K562 (cell line): ENCODE measurements around the gene EFCAB9. TPM values are rescaled to one million over a fixed set of nuclear protein-coding genes. Genes with fewer than 3 reads are reported as not detected.

Experiments
- BRF1 ChIP-seq: IDR thresholded peaks from 3 replicates; pipeline ENCODE4 v1.6.1; 2011; ENCODE audit warnings: borderline replicate concordance, mild to moderate bottlenecking; ENCODE audit not compliant: insufficient read length; ENCODE audit errors: extremely low read depth
- CHD1 ChIP-seq: fragments of 200-600 bp; sonication (generic); IDR thresholded peaks from one replicate; pipeline ENCODE4 v1.6.1; 2012; ENCODE audit warnings: mild to moderate bottlenecking, moderate library complexity, low read length, inconsistent platforms
- DNMT1 ChIP-seq: fragments of 450-650 bp; IDR thresholded peaks from 2 replicates; pipeline ENCODE4 v1.6.1; 2016; ENCODE audit warnings: antibody characterized with exemption, mild to moderate bottlenecking
- ELF1 ChIP-seq: fragments of 200-800 bp; sonication (Bioruptor generic); IDR thresholded peaks from 2 replicates; pipeline ENCODE4 v1.6.1; 2016; ENCODE audit warnings: missing genetic modification characterization, missing compliant biosample characterization
- EZH2 ChIP-seq: IDR thresholded peaks from 2 replicates; pipeline ENCODE4 v1.6.1; 2012; ENCODE audit warnings: low read depth, mild to moderate bottlenecking, inconsistent platforms, low read length, borderline replicate concordance
- FUS ChIP-seq: fragments of 200-400 bp; formaldehyde crosslinking; optimal IDR thresholded peaks from 2 replicates; pipeline ENCODE3; 2017; ENCODE audit warnings: low read depth, low read length
- HDAC2 ChIP-seq: fragments of 450-650 bp; IDR thresholded peaks from 2 replicates; pipeline ENCODE4 v1.6.1; 2016; ENCODE audit warnings: mild to moderate bottlenecking
- HNRNPH1 ChIP-seq: fragments of 200-400 bp; formaldehyde crosslinking; optimal IDR thresholded peaks from 2 replicates; pipeline ENCODE3; 2017; ENCODE audit warnings: low read depth, mild to moderate bottlenecking, low read length, moderate library complexity
- HSF4 ChIP-seq: fragments of 250-450 bp; sonication (Bioruptor Pico); IDR thresholded peaks from 2 replicates; pipeline ENCODE4 v2.1.2; 2022; ENCODE audit warnings: mild to moderate bottlenecking, moderate library complexity, borderline replicate concordance
- JUND ChIP-seq, 2 experiments: IDR thresholded peaks; 2 replicates in 1 of 2; 3 replicates in 1 of 2; pipeline ENCODE4 v1.6.1; 2011; ENCODE audit warnings: borderline replicate concordance in 2 of 2, low read depth in 2 of 2, low read length in 2 of 2, improper control_type of control experiment in 1 of 2, missing biosample characterization in 1 of 2, missing genetic modification characterization in 1 of 2, missing genetic modification reagents in 1 of 2
- NCOR1 ChIP-seq: fragments of 450-650 bp; IDR thresholded peaks from 2 replicates; pipeline ENCODE4 v1.6.1; 2016; ENCODE audit warnings: mild to moderate bottlenecking, moderate library complexity
- RFX5 ChIP-seq: IDR thresholded peaks from 2 replicates; pipeline ENCODE4 v1.6.1; 2011; ENCODE audit warnings: low read depth, mild to moderate bottlenecking, improper control_type of control experiment, low read length
- TFAM ChIP-seq: fragments of 250-450 bp; sonication (Bioruptor Pico); conservative IDR thresholded peaks from 2 replicates; pipeline ENCODE4 v1.5.0; 2021; ENCODE audit warnings: mild to moderate bottlenecking, moderate library complexity
- ZFX ChIP-seq: sonication (generic); formaldehyde crosslinking; IDR thresholded peaks from 2 replicates; pipeline ENCODE4 v1.8.0; 2022; ENCODE audit warnings: mild to moderate bottlenecking, missing genetic modification reagents, moderate library complexity
- ZNF24 ChIP-seq: fragments of 450-650 bp; IDR thresholded peaks from 2 replicates; pipeline ENCODE4 v1.6.1; 2016
- ZNF561 ChIP-seq: fragments of 450-650 bp; formaldehyde crosslinking; conservative IDR thresholded peaks from 2 replicates; pipeline ENCODE4 v1.4.0; 2020; ENCODE audit warnings: mild to moderate bottlenecking, moderate library complexity
- ZNF707 ChIP-seq: fragments of 250-450 bp; sonication (Bioruptor Pico); conservative IDR thresholded peaks from 2 replicates; pipeline ENCODE4 v1.8.0; 2022; ENCODE audit warnings: inconsistent platforms, mild to moderate bottlenecking, moderate library complexity
- ZNF830 ChIP-seq: fragments of 250-450 bp; sonication (Bioruptor Pico); IDR thresholded peaks from 2 replicates; pipeline ENCODE4 v1.5.0; 2021; ENCODE audit warnings: mild to moderate bottlenecking
- polyA plus RNA-seq, 8 experiments: library from polyadenylated mRNA; depleted of rRNA in 4 of 8; stranded (reverse) in 5 of 8; unstranded in 3 of 8; fragments of >200 nt; fragmentation: Nextera tagmentation in 2 of 8; fragmentation: Illumina TruSeq in 1 of 8; extraction: Ambion mirVana in 2 of 8; extraction: Trizol in 1 of 8; gene quantifications; 2 replicates each; pipeline versions ENCODE4 v1.2.1 to v1.2.3, GENCODE V29; 2011 to 2014; ENCODE audit warnings: inconsistent platforms in 1 of 8, missing spikeins in 1 of 8
- total RNA-seq, 7 experiments: library from RNA; depleted of rRNA in 6 of 7; stranded (reverse); fragments of >200 nt in 6 of 7; fragmentation: Illumina TruSeq in 2 of 7; extraction: Trizol in 2 of 7; gene quantifications; 2 replicates each; pipeline versions ENCODE4 v1.2.1 to v1.2.3, GENCODE V29; 2011 to 2021; ENCODE audit warnings: low replicate concordance in 1 of 7
- TF ChIP-seq, protein P1 (sequence below): fragments of 450-650 bp; formaldehyde crosslinking; IDR thresholded peaks from 2 replicates; pipeline ENCODE4 v1.4.0; 2020; ENCODE audit warnings: mild to moderate bottlenecking, moderate library complexity
- TF ChIP-seq, protein P2 (sequence below): fragments of 200-400 bp; formaldehyde crosslinking; IDR thresholded peaks from 2 replicates; pipeline ENCODE4 v1.6.1; 2017; ENCODE audit warnings: mild to moderate bottlenecking, low read depth, low read length, moderate library complexity
- TF ChIP-seq, protein P3 (sequence below): IDR thresholded peaks from 2 replicates; pipeline ENCODE4 v1.6.1; 2011; ENCODE audit not compliant: insufficient read length; ENCODE audit errors: extremely low read depth
- TF ChIP-seq, protein P4 (sequence below): fragments of 450-650 bp; formaldehyde crosslinking; IDR thresholded peaks from 2 replicates; pipeline ENCODE4 v1.4.0; 2022; ENCODE audit warnings: missing genetic modification characterization

EFCAB9 gene
- total and polyA plus RNA-seq, 9 of the 15 experiments (the other 6 are each of a cell fraction or from before 2014, with no cell fraction given) = not detected

DNA sequence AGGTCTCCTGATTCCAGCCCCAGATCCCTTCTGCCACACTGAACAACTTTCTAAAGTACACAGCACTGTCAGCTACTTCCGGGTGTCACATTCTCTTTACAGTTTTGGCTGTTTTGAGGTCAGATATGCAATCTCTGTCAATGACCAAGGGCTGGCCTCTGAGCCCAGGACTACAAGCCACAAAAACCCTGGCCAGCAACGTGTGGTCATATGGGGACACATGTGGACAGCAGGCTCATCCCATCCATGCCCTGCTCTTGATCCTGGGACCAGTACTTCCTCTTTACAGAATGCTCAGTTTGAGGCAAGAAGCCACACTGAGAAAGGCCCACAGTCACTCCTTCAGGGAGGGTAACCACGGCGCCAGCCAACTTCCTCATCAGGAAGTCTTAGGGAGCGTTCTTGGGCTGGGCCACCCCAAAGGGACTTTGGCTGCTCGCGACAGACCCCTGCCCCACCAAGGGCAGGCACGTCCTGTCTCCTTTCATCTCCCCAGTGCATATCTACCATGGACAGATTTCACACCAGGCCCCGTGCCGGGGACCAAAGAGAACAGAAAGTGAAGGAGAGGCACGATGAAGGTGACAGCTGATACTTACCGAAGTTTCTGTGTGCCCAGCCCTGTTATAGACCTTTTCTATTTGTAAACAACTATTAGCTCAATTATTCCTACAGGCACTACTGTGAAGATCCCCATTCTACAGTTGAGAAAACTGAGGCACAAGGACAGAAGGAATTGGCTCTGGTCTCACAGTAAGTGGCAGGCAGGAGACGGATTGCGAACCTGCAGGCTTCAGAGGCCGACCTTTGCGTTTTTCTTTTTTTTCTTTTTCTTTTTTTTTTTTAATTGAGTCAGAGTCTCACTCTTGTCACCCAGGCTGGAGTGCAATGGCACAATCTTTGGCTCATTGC, 43.2 kb upstream of the EFCAB9 start (continued):
- TF ChIP-seq, protein P1, sequence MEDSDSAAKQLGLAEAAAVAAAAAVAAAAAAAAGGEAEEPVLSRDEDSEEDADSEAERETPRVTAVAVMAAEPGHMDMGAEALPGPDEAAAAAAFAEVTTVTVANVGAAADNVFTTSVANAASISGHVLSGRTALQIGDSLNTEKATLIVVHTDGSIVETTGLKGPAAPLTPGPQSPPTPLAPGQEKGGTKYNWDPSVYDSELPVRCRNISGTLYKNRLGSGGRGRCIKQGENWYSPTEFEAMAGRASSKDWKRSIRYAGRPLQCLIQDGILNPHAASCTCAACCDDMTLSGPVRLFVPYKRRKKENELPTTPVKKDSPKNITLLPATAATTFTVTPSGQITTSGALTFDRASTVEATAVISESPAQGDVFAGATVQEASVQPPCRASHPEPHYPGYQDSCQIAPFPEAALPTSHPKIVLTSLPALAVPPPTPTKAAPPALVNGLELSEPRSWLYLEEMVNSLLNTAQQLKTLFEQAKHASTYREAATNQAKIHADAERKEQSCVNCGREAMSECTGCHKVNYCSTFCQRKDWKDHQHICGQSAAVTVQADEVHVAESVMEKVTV = 0 out of 2 replicates have a peak, but pooled peaks have one; percentile 8
- no peak for TF ChIP-seq TFAM (CRISPR knock-in tag)
- TF ChIP-seq ELF1 = peak; percentile 90
- TF ChIP-seq ZNF561 (CRISPR knock-in tag) = no peak
- TF ChIP-seq ZFX (CRISPR knock-in tag) = 0 out of 2 replicates have a peak, but pooled peaks have one; percentile 36
- TF ChIP-seq ZNF830 (CRISPR knock-in tag) = no peak
- TF ChIP-seq BRF1 = no peak
- no peak for TF ChIP-seq DNMT1
- TF ChIP-seq, protein P2, sequence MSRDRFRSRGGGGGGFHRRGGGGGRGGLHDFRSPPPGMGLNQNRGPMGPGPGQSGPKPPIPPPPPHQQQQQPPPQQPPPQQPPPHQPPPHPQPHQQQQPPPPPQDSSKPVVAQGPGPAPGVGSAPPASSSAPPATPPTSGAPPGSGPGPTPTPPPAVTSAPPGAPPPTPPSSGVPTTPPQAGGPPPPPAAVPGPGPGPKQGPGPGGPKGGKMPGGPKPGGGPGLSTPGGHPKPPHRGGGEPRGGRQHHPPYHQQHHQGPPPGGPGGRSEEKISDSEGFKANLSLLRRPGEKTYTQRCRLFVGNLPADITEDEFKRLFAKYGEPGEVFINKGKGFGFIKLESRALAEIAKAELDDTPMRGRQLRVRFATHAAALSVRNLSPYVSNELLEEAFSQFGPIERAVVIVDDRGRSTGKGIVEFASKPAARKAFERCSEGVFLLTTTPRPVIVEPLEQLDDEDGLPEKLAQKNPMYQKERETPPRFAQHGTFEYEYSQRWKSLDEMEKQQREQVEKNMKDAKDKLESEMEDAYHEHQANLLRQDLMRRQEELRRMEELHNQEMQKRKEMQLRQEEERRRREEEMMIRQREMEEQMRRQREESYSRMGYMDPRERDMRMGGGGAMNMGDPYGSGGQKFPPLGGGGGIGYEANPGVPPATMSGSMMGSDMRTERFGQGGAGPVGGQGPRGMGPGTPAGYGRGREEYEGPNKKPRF = no peak
- TF ChIP-seq, protein P3, sequence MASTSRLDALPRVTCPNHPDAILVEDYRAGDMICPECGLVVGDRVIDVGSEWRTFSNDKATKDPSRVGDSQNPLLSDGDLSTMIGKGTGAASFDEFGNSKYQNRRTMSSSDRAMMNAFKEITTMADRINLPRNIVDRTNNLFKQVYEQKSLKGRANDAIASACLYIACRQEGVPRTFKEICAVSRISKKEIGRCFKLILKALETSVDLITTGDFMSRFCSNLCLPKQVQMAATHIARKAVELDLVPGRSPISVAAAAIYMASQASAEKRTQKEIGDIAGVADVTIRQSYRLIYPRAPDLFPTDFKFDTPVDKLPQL = no peak
- no peak for TF ChIP-seq RFX5
- TF ChIP-seq HSF4 (CRISPR knock-in tag) = no peak
- TF ChIP-seq, protein P4, sequence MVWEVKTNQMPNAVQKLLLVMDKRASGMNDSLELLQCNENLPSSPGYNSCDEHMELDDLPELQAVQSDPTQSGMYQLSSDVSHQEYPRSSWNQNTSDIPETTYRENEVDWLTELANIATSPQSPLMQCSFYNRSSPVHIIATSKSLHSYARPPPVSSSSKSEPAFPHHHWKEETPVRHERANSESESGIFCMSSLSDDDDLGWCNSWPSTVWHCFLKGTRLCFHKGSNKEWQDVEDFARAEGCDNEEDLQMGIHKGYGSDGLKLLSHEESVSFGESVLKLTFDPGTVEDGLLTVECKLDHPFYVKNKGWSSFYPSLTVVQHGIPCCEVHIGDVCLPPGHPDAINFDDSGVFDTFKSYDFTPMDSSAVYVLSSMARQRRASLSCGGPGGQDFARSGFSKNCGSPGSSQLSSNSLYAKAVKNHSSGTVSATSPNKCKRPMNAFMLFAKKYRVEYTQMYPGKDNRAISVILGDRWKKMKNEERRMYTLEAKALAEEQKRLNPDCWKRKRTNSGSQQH (CRISPR knock-in tag) = no peak
- TF ChIP-seq HDAC2 = peak; percentile 64; the same call in 1 of the 2 replicates
- TF ChIP-seq HNRNPH1 = no peak
- no peak for TF ChIP-seq ZNF24
- peak; percentile 39; the same call in 1 of the 2 replicates for TF ChIP-seq JUND (IDR thresholded peaks at IDR 0.05; ENCODE audit: borderline replicate concordance, low read depth, low read length)
- TF ChIP-seq JUND (tag; IDR thresholded peaks at IDR 0.05; ENCODE audit: borderline replicate concordance, low read depth, low read length) = no peak; the same call in 2 of the 3 replicates
- TF ChIP-seq EZH2 = no peak
- TF ChIP-seq NCOR1 = no peak; the same call in 1 of the 2 replicates
- no peak for TF ChIP-seq CHD1
- TF ChIP-seq ZNF707 (CRISPR knock-in tag) = no peak
- TF ChIP-seq FUS = no peak
